NCI-H510A treated with DMSO at 0.1 percent for 48 hours (cell line): Measurements from ENCODE around the gene BMP2K.

Experiments used
- DNase-seq: peaks from one replicate; lab custom pipeline; 2025; lab: John Stamatoyannopoulos, UW

The BMP2K gene

DNA sequence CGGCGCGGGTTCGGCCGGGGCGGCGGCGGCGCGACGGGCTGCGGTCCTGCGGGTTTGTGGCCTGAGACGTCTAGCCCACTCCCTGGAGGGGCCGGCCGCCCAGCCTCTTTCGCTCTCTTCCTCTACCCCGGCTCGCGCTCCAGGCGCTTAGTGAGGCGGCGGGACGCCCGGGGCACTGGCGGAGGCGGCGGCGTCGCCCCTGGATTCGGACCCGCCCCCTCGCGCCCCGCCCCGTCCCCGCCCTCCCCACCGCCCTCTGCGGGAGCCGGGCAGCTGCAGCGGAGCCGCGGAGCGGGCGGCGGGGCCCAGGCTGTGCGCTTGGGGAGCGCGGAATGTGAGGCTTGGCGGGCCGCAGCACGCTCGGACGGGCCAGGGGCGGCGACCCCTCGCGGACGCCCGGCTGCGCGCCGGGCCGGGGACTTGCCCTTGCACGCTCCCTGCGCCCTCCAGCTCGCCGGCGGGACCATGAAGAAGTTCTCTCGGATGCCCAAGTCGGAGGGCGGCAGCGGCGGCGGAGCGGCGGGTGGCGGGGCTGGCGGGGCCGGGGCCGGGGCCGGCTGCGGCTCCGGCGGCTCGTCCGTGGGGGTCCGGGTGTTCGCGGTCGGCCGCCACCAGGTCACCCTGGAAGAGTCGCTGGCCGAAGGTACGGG lies at the start of gene BMP2K:
BMP2K (plus strand) TSS at position 272 of the 650 bp plus-strand sequence; CDS start at position 466, 194 bp downstream.
- peak; percentile 63 for DNase-seq

DNA sequence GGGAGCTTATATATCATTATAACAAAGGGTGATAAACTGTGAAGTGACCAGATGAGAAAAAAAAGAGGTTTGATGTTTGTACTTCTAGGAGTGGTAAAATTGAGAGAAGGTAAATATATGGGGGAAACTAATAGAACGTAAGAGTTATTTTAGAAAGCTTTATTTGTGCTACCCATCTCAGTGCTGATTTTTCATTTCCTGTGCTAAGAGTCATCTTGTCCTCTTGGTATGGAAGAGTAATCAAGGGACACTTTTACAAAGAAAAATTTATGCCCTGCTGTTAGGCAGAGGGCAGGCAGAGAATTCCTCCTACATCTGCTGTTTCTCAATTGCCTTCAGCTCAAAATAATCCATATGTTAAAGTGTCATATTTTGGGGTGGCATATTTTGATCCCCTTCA lies 49.6 kb upstream of the BMP2K start:
- DNase-seq: no peak

DNA sequence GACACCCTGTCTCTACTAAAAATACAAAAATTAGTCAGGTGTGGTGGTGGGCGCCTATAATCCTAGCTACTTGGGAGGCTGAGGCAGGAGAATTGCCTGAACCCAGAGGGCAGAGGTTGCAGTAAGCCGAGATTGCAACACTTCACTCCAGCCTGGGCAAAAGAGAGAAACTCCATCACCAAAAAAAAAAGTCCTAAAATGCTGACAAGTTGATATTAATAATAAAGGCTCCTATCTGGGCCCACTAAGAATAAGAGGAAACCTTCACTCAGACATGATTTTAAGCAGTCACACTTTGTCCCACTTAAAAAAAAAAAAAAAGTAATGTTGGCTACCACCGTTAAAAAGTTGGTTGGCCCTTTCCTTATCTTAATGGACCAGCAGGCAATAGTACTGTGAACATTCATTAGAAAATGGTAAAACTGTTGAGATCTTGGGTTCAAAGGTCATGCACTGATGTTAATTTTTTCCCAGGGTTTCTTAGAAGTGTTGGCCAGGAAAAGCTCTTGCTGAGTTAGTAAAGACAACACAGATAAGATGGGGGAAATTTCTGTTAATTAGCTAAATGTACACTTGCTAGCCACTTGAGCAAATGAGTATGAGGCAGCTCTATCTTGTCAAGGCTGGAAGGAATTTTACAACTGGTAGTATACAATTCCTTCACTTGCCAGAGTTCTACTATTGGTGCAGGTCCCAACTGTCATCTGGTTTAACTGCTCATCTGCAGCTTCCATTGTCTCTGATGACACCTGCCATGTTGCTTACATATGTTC lies 43.6 kb upstream of the BMP2K start:
- no peak for DNase-seq

DNA sequence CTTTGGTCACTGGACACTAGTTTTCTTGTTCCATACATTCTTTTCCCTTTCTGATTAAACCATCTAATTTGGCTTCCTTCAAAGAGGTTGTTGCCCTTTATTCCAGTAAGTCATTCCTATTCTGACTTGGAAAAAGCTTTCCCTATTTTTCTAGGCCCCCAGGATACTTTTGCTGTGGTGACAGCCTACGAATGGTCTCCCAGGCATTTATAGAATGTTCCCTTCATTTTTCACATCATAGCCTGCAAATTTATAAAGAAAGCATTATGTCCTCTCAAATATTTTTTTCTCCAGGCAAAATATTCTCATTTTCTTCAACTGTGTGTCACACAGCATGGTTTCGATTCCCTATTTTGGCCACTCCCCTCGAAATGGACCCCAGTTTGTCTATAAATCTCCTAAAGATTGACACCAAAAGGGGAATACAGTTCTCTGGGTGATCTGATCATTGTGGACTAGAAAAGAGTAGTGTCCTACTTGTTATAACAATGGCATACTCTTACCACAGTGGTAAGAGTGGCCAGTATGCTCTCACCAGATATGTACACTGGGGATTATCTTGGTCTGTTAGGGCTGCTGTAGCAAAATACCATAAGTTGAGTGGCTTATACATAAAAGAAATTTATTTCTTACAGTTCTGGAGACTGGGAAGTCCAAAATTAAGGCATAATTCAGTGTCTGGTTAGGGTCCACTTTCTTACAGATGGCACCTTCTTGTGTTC lies 41.5 kb upstream of the BMP2K start:
- no peak for DNase-seq

DNA sequence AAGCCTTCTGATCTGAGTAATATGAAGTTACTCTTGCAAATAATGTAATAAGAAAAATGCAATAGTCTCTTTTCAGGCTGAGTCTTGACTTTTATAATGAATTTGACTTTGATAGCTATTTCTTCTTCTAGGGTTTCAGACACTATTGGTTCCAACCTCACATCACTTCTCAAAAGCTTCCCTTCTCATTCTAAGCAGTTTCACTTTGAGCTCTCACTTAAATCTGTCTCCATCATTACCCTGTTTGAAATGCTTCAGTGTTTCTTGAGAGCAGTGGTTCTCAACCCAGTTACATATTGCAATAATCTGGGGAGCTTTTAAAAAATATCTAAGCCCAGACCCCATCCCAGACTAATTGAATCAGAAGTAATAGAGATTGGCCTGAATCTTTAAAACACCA lies 40.5 kb upstream of the BMP2K start:
- DNase-seq: no peak

DNA sequence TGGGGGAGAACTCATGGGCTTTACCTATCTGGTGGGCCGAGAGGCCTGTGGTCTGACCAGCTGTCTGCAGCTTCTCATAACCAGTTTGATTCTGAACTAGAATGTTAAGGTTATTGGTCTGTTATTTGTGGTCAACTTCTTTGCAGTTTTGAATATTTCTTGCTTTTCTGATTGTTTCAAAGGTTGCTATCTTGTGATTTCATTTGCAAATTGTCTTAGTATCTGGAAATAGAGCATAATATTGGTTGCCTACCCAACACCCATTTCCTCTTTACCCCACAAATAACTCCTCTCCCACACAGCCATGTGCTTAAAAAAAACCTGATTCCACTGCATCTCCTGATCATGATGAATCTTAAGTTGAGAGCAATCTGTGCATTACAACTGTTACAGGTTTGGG lies 39.1 kb upstream of the BMP2K start:
- DNase-seq: no peak

DNA sequence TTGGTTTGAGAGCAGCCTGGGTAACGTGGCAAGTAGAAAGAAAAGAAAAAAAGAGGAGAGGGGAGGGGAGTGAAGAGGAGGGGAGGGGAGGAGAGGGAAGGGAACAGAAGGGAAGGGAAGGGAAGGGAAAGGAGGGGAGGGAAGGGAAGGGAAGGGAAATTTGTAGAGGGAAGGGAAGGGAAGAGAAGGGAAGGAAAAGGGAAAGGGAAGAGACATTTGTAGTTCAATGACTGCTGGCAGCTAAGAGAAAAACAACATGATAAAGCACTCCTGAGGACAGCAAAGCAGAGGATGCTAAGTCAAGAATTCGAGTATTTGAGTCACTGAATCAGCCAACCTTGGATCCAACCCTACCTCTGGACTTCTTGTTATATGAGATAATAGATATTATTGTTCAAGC lies 38.2 kb upstream of the BMP2K start:
- DNase-seq: no peak

DNA sequence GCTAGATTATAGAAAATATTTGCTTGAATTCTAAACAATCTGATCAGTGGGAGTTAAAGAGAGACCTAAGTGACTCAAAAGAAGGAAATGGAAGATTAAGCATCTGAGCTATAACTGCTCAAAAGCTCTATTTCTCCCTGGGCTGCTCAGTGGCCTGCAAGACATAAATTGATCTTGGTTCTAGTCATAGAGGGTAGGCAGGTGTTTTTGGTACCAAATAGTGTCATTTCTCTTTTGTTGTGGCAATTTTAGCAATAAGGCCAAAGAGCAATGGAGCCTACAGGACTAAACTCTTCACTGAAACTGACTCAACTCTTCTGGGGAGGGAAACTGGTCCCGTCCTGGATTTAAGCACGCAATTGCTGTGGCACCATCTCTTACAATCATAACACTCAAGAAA lies 33.9 kb upstream of the BMP2K start:
- DNase-seq: no peak

DNA sequence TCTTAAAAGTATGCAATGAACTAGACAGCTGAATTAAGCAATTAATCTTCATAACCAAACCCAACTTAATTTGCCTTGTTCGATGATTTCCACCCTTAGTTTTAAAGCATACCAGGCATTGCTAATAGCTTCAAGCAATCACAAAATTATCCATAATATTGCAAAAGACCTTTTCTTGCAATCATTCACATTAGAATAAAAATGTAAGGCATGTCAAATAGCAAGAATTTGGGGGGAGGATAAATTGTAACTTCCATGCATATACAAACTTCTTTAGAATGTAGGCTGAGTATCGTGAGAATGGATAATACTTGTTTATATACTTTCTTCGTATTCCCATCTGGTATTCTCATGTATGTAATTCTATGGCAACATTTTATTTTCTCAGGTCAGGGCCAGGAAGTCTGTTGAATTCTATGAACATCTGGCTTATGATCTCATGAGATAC lies 28.7 kb upstream of the BMP2K start:
- DNase-seq: no peak

DNA sequence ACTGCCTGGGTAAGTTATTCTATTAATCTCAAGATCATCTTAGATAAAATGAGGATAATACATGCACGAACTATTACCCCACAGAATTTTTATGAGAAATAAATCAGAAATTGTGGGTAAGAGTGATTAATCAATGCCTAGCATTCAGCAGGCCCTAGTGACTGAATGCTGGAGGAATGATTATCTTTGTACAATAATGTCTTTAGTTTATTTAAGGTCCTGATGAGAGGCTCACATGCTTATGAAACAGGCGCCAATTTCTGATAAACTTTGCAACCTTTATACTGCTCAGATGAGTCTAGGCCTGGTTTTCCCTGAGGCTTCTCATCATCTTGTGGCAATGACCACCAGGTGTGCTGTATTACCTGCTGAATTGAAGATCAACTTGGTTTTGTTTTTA lies 27.8 kb upstream of the BMP2K start:
- DNase-seq: no peak

DNA sequence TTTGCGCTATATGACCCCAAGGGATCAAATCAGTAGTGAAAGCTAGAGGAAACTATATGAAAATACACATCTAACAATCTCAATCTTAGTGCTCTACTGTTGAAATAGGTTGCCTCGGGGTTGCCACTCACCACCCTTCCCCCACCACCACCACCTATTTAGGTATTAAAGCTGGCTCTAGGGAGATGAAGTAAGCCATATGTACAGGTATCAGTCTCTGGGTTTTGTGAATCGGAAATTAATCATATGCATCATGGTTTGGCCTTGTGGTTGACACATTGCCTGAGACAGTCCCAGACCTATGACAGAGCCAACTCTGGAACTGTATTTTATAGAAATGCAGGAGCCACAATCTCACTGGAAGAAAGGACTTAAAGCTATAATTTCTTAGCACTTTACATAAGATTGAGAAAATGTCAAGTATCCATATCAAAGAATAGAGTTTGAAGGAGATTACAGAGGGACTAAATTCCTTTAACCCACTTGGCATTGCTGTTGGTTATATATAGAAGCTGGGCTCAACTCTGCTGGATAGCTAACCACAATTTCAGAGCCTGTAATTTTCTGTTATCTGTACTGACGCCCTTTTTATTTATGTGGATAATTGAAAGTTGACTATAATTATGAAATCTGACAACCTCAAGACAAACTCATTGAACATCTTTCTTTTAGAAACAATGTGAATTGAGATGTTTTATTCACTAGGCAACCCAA lies 26.7 kb upstream of the BMP2K start:
- DNase-seq: no peak

DNA sequence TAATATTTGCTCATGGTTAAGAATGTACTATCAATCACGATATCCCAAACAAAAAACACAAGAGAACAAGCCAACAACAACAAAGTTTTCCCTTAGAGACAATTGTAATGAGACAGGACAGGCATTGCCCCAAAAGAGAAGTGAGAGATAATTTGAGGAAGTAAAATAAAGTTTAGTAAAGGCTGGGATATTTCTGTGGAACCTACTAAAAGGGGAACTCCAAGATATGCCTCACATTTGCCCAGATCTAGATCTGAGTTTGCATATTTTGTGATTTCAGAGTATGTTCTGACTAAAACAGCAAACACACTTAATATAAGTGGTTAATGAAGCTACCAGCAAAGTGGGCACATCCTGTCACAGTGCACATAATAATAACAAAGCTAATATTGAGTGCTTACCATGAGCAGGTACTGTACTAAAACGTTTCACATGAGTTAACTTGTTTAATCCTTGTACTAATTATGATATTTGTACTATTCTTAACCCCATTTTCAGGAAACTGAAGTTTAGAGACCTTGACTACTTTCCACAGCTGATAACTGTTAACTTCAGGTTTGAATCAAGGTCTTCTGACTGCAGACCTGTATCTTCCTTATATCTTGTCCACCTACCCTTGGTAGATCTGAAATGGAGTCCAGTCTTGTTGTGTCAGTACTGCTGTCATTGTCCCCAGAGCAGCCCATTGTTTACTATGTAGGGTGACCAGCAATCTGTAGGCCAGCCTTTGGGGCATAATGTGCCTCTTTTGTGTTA lies 26.0 kb upstream of the BMP2K start:
- DNase-seq: no peak

DNA sequence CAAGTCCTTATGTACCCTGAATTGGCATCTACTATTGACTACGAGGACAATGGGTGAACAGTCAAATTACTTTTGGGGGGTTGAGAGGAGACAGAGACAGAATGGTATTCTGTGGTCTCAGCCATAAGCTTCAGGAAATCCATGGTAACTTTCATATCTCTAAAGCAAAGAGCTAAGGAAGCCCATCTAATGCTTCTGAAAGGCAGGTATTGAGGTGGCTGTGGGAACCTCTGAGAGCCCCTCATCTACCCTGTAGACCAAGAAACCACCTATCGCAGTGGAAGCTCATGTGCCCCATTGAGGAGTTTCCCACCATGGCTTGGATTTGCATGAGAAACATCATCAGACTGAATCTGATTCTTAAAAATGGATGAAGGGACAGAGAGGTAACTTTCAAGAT lies 23.1 kb upstream of the BMP2K start:
- no peak for DNase-seq

DNA sequence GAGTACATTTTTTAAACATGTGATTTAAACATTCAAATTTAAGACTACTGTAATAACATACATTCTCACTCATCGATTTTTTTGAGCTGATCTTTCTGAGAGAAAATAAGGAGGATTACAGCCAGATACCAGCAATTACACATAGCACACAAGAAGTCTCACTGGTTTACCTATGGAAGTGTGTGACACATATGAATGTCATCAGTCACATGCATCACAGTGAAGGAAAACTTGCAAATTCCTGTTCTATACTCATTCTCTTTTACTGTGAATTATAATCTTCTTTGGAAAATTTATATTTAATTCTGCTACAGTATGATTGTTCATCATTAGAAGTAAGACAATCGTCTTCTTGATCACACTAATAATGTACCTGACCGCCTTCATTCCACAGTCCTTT lies 21.3 kb upstream of the BMP2K start:
- no peak for DNase-seq

DNA sequence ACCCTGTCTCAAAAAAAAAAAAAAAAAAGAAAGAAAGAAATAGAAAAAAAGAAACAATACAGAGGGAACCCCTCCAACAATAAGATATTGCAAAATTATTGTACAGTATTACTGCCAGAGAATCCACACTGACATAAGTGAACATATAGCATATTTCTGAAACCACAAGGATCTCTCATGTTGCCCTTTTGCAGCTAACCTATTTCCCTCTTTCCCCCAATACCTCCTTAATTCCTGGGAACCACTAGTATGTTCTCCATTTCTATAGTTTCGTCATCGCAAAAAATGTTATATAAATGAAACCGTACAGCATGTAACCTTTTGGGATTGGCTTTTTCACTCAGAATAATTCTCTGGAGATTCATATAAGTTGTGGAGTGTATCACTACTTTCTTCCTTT lies 20.0 kb upstream of the BMP2K start:
- no peak for DNase-seq

DNA sequence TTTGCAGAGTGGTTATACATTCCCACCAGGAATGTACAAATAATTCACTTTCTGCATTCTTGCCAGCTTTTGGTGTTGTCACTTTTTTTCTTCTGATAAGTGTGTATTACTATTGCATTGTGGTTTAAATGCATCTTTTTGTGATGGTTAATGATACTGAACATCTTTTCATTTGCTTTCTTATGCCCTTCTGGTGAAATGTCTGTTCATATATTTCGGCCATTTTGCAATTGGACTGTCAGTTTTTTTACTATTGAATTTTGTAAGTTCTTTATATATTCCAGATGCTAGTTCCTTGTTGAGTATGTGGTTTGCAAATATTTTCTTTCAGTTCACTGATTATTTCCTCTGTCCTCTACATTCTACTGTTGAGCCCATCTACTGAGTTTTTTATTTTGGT lies 19.4 kb upstream of the BMP2K start:
- DNase-seq: no peak

DNA sequence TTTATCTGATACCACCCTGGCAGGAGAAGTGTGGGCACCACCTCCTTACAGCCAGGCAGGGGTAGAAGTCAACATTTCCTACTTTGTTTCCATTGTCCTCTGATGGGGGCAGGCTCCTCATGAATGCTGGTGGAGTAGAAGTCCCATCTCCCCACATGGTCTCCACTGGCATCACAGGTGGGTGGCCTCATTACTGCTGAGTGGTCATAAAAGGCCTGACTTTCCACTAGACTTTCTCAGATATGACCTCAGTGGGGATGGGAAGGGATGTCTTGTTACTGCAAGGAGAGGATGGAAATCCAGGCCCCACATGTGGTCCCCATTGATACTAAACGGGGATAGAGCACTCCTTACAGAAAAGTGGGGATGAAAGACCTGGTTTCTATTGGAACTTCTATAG lies 18.6 kb upstream of the BMP2K start:
- DNase-seq: no peak

DNA sequence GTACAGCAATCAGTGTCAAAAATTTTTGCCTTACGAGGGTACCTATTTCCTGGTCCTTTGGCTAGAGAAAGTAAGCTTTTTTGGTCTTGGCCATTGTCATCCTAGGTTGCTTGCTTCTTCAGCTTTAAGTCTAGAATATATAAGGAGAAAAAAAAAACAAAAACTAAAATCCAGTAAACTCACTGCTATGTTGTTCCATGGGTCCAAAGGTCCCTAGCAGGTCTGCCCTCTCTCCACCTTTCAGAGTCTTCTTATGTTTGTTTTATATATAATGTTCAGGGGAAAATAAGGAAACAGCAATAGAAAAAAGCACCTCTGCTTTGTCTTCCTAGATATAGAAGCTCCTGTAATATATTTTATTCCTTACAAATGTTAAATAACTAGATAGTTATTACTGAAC lies 18.1 kb upstream of the BMP2K start:
- no peak for DNase-seq

DNA sequence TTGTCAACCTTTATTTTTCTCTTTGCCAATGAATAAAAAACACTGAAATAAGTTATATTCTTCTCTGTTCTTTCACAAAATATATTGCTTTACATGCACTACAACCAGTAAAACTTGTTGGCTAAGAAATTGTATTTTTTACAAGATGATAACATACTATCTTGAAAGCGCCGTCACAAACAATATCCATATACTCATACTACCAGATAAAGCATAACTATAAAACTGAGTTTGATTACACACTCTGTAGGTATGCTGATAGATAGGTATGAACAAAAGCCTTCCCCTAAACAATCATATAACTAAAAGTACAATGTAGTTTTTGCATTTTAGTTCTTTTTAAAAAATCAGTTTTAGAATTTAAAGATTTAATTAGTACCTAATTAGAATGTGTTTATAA lies 13.6 kb upstream of the BMP2K start:
- DNase-seq: no peak

DNA sequence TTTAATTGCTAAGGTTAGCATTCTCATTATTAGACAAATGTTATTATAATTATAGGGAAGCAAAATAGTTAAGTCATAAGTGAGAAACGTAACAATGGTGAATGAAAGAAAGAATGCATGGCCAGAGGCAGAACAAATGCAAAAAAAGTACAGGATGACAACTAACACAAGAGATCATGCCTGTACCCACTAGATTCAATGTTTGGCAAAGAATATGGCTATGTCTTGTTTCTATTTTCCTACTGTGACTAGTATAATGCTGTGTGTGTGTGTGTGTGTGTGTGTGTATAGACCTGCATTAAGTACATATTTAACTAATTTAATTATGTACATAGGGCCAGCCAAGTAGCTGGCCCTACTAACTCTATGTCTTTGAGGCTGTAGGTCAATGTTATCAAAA lies 12.9 kb upstream of the BMP2K start:
- no peak for DNase-seq

DNA sequence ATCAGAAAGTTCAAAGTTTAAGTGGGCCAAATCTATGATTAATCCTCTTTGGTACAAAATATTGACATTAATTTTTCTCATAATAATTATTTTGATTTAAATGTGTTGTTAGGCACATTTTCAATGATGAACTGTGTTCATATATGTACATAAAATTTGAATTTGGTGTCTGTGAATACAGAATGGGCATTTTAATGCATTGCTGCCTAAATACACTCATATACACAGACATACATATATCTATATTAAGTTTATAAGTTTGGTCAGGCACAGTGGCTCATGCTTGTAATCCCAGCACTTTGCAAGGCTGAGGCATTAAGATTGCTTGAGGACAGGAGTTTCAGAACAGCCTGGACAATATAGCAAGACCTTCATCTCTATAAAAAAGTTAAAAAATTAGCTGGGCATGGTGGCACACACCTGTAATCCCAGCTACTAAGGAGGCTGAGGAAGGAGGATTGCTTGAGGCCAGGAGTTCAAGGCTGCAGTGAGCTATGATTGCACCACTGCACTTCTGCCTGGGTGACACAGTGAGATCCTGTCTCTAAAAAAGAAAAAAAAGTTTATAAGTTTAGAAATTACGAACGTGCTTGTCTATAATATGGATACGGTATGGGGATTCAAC lies 12.3 kb upstream of the BMP2K start:
- no peak for DNase-seq
